Activated CD8-positive, alpha-beta memory T cell treated with anti-CD3 and anti-CD28 coated beads, Interleukin-2, amount 50 U/mL, for 1 hour (primary cell): Measurements from ENCODE around the gene TMEM212.
"Not testable (repeated sequence)": the region's sequence is repeated elsewhere in the genome, so short reads cannot be mapped to it uniquely, and the experiment has no call there.

Experiments used
- DNase-seq: peaks from one replicate; pipeline ENCODE4 v3.0.0-alpha.2; 2020; ENCODE audit errors: extremely low read depth

The TMEM212 gene

GRCh38 chr3:171813278-171813896 is 29.8 kb upstream of the TMEM212 start:
- DNase-seq: no peak

- no peak for DNase-seq
Measured at GRCh38 chr3:171813897-171814460, 29.2 kb upstream of the TMEM212 start.

- DNase-seq: not testable (repeated sequence)
Measured at GRCh38 chr3:171814662-171815061, 28.5 kb upstream of the TMEM212 start.

- no peak for DNase-seq
Measured at GRCh38 chr3:171815973-171816595, 27.1 kb upstream of the TMEM212 start.

GRCh38 chr3:171817074-171817800 is 25.9 kb upstream of the TMEM212 start:
- DNase-seq: no peak

- DNase-seq: no peak
Measured at GRCh38 chr3:171821044-171821443, 22.1 kb upstream of the TMEM212 start.

- DNase-seq: no peak
Measured at GRCh38 chr3:171821778-171822358, 21.3 kb upstream of the TMEM212 start.

- no peak for DNase-seq
Measured at GRCh38 chr3:171822431-171823106, 20.6 kb upstream of the TMEM212 start.

GRCh38 chr3:171824116-171824515 is 19.0 kb upstream of the TMEM212 start:
- no peak for DNase-seq

GRCh38 chr3:171824824-171825221 is 18.3 kb upstream of the TMEM212 start:
- no peak for DNase-seq

GRCh38 chr3:171825222-171825828 is 17.8 kb upstream of the TMEM212 start:
- no peak for DNase-seq

GRCh38 chr3:171827385-171827784 is 15.8 kb upstream of the TMEM212 start:
- no peak for DNase-seq

GRCh38 chr3:171827836-171828458 is 15.2 kb upstream of the TMEM212 start:
- DNase-seq: no peak

- no peak for DNase-seq
Measured at GRCh38 chr3:171828902-171829770, 14.0 kb upstream of the TMEM212 start.

GRCh38 chr3:171829841-171830517 is 13.2 kb upstream of the TMEM212 start:
- no peak for DNase-seq

- no peak for DNase-seq
Measured at GRCh38 chr3:171830518-171830875, 12.7 kb upstream of the TMEM212 start.

- no peak for DNase-seq
Measured at GRCh38 chr3:171831936-171832335, 11.2 kb upstream of the TMEM212 start.

- DNase-seq: no peak
Measured at GRCh38 chr3:171832989-171833388, 10.2 kb upstream of the TMEM212 start.

GRCh38 chr3:171833789-171834460 is 9.2 kb upstream of the TMEM212 start:
- DNase-seq: no peak
